Fibroblast of mammary gland (primary cell): ENCODE data around the gene KLHL29.

Source experiments
- DNase-seq: peaks from one replicate; pipeline ENCODE4 v3.0.0-alpha.2; 2010; ENCODE audit warnings: low read depth
- H3K4me3 ChIP-seq: 2 replicates; pipeline ENCODE4 v1.5.1; 2011; ENCODE audit warnings: low read depth, mild to moderate bottlenecking, low read length, moderate library complexity; ENCODE audit not compliant: control insufficient read depth
- CTCF ChIP-seq: conservative IDR thresholded peaks from 2 replicates; pipeline ENCODE4 v1.5.1; 2011; ENCODE audit warnings: low read depth, low read length, inconsistent platforms; ENCODE audit not compliant: control insufficient read depth, insufficient read depth

KLHL29 gene

DNA sequence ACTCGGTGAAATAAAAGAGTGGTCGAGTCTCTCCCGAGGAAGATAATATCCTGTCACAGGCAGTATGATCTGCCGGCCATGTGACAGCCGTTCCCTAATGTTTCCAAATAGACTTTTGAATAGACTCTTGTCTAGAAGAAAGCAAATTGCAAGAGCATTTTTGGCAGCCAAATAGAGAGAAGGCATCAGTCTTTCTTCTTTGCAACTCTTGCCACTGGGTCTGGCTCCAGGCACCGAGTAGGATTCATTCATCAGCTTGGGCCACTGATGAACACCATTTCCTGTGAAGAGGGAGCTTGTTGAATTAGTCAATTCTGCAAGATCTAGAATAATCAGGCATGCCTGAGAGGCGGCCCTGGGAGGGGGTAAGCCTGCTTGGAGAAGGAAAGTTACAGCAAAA lies 165.6 kb downstream of the KLHL29 start:
- no peak for TF ChIP-seq CTCF
- H3K4me3 ChIP-seq, result no peak overlapping the region
- no peak for DNase-seq

- no peak overlapping the region for H3K4me3 ChIP-seq
- TF ChIP-seq CTCF, result no peak
- no peak for DNase-seq
Measured at GRCh38 chr2:23551875-23552274, 166.9 kb downstream of the KLHL29 start.

DNA sequence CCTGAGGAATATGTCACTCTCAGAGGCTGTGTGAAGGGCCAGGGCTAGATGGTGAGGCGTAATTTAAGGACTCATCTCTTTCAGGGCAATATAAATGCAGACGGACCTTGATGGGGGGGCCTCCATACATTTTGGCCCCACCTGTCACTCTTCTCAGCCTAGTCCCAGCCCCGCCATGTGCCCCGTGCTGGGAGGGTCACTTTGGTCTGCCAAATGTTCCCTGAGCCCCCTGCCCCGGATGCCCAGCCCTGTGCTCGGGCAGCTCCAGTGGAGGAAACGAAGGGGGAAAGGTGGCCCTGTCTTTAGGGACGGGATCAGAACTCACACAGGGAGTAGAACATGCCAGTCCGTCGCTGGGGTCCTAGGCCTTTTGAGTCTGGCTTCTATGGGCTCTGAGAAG lies 168.6 kb downstream of the KLHL29 start:
- no peak overlapping the region for H3K4me3 ChIP-seq
- TF ChIP-seq CTCF, result no peak

DNA sequence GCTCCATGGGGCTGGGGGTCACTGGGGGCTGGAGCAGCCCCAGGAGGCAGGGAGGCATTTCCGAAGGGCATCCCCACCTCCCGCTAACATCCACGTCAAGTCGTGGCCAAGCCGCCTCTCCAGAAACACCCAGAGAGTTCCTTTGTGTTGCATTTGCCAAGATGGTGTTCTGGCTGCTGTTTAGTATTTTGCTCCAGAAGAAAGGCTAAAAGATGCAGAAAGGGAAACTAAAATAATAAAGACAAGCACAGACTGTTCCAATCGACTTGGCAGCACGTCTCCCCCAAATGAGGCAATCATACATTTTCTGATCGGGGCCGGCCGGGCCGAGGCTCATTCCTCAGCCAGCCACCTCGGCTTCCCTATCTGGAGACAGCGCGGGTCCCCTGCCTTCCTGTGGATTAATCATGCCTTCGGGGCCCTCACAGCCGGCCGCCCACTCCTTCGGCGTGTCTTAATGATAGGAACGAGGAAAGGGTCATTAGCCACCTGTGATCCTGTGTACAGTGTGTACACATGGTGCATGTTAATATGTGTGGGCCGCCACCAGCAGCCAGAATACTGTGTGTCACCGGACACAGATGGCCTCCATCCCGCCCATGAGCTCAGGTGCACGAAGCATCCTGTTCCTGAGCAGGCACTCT lies 169.2 kb downstream of the KLHL29 start:
- no peak for TF ChIP-seq CTCF
- peak; percentile 61 for DNase-seq

More for the DNA sequence above, 168.6 kb downstream of the KLHL29 start:
- no peak for DNase-seq

DNA sequence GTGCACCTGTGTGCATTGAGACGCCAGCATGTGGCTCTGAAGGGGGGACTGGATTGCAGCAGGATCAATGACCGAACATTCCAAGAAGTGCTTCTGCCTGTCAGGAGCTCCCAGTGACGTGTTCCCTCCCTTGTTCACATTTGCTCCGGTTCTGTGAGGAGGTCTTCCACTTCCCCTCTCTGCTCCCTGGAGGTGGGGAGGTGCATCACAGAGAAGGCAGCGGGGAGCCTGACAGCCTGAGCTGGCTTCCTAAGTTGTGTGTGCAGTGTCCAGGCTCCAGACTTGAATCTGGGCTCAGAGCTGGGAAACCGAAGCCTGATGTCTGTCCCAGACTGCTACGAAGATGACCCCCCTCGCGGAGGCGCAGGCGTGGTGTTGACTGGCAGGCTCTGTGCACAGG lies 171.0 kb downstream of the KLHL29 start:
- DNase-seq, result no peak
- no peak for TF ChIP-seq CTCF
- no peak overlapping the region for H3K4me3 ChIP-seq

More for the DNA sequence above, 169.2 kb downstream of the KLHL29 start:
- H3K4me3 ChIP-seq, result no peak overlapping the region

- no peak for TF ChIP-seq CTCF
- no peak for DNase-seq
Measured at GRCh38 chr2:23556929-23557328, 171.9 kb downstream of the KLHL29 start.

DNA sequence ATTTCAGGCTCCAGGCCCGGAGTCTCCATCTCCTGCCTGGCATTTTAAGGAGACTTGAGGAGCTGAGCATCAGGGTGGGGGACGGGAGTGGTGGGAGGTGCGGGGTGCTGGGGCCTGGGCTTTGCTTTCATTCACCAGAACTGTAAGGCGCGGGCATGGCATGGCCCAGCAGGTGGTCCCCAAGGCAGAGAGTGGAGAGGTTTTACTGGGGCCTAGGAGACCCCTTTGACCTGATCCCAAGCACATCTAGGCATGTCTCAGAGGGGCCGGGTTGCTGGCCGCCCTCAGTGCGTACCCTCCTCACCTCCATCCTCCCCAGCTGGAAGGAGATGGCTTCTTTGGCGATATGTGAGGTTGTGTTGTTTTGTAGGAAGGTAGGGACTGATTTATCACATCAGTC lies 172.5 kb downstream of the KLHL29 start:
- no peak overlapping the region for H3K4me3 ChIP-seq
- no peak for TF ChIP-seq CTCF
- DNase-seq, result no peak

More at GRCh38 chr2:23556929-23557328, 171.9 kb downstream of the KLHL29 start:
- H3K4me3 ChIP-seq, result no peak overlapping the region
